ENCODE data around the gene SPG21.

SPG21 gene

GRCh38 chr15:64989416-64990167 is at the start of gene SPG21:
TSS of gene SPG21 (minus strand) at chr15:64989914. CDS start at chr15:64983569, 6,345 bp downstream.
- Histone ChIP-seq H3K27me3 (ENCODE audit: insufficient read depth, low read length) (no peaks in the 10 kb centered on the region), H3K4me1 (ENCODE audit: insufficient read depth, low read length) (peaks cover 10% of the 10 kb centered on the region), H3K36me3 (ENCODE audit: insufficient read depth, low read length) (peaks cover 8% of the 10 kb centered on the region), H2AFZ (ENCODE audit: low read depth, low read length) (peak within 1 kb of the TSS; percentile 92), H3K9me3 (ENCODE audit: low read length) (no peaks in the 10 kb centered on the region), H3K4me3 (ENCODE audit: low read length) (peak within 1 kb of the TSS; percentile 89)

DNA sequence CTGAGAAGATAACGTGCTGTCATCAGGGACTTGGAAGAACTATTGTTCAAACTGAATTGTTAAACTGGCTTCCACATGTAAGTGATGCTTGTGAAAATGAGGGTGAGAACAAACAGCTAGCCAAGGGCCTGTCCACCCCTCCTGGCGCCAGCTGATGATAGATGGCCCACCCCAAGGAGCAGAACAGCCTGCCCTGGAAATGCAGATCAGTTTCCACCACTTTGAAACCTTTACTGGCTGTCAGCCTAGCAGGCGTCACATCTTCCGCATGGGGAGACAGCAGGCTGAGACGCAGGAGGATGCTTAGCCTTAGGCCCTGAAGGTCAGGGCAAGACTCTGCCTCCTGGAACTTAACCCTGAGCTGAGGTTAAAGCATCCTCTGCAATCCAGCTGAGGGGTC is 49.1 kb upstream of the SPG21 start:
- Histone ChIP-seq H3K4me1 (ENCODE audit: insufficient read depth, low read length) (peaks cover 7% of the 10 kb centered on the region), H2AFZ (ENCODE audit: low read depth, low read length) (no peak overlapping the region), H3K4me3 (ENCODE audit: low read length) (no peak overlapping the region), H3K27me3 (ENCODE audit: insufficient read depth, low read length) (no peaks in the 10 kb centered on the region), H3K9me3 (ENCODE audit: low read length) (no peaks in the 10 kb centered on the region), H3K36me3 (ENCODE audit: insufficient read depth, low read length) (no peaks in the 10 kb centered on the region)

DNA sequence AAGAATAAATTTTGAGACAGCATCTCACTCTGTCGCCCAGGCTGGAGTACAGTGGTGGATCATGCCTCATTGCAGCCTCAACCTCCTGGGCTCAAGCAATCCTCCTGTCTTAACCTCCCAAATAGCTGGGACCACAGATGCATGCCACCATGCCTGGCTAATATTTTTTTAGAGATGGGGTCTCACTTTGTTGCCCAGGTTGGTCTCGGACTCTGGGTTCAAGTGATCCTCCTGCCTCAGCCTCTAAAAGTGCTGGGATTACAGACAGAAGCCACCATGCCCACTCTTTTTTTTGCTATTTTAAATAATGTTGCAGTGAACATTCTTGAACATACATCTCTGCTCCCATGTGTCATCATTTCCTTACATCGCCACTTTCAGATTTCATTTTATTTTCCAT is 48.7 kb upstream of the SPG21 start:
- Histone ChIP-seq H3K4me1 (ENCODE audit: insufficient read depth, low read length) (peaks cover 8% of the 10 kb centered on the region), H3K9me3 (ENCODE audit: low read length) (no peaks in the 10 kb centered on the region), H2AFZ (ENCODE audit: low read depth, low read length) (no peak overlapping the region), H3K36me3 (ENCODE audit: insufficient read depth, low read length) (no peaks in the 10 kb centered on the region), H3K27me3 (ENCODE audit: insufficient read depth, low read length) (no peaks in the 10 kb centered on the region), H3K4me3 (ENCODE audit: low read length) (no peak overlapping the region)

- Histone ChIP-seq H3K4me1 (ENCODE audit: insufficient read depth, low read length) (peaks cover 11% of the 10 kb centered on the region), H2AFZ (ENCODE audit: low read depth, low read length) (no peak overlapping the region), H3K36me3 (ENCODE audit: insufficient read depth, low read length) (no peaks in the 10 kb centered on the region), H3K9me3 (ENCODE audit: low read length) (no peaks in the 10 kb centered on the region), H3K27me3 (ENCODE audit: insufficient read depth, low read length) (no peaks in the 10 kb centered on the region), H3K4me3 (ENCODE audit: low read length) (no peak overlapping the region)
Measured at GRCh38 chr15:65037309-65037708, 47.6 kb upstream of the SPG21 start.

DNA sequence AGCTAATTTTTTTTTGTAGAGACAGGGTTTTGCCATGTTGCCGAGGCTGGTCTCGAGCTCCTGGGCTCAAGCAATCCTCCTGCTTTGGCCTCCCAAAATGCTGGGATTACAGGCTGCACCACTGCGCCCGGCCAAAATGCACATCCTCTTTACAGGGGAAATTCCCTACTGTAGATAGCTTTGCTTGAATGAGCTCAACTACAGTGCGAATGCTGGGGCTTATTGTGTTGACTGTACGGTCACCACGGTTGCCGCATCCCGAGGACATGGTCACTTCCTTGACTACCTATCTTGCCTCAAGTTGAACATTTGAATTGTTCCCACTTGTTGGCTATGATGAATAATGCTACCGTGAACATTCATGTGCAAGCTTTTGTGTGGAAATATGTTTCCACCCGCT is 45.0 kb upstream of the SPG21 start:
- H3K9me3 ChIP-seq (ENCODE audit: low read length), result no peaks in the 10 kb centered on the region
- peaks cover 11% of the 10 kb centered on the region for H3K4me1 ChIP-seq (ENCODE audit: insufficient read depth, low read length)
- H3K4me3 ChIP-seq (ENCODE audit: low read length), result no peak overlapping the region
- H3K36me3 ChIP-seq (ENCODE audit: insufficient read depth, low read length), result no peaks in the 10 kb centered on the region
- H3K27me3 ChIP-seq (ENCODE audit: insufficient read depth, low read length), result no peaks in the 10 kb centered on the region
- no peak overlapping the region for H2AFZ ChIP-seq (ENCODE audit: low read depth, low read length)

DNA sequence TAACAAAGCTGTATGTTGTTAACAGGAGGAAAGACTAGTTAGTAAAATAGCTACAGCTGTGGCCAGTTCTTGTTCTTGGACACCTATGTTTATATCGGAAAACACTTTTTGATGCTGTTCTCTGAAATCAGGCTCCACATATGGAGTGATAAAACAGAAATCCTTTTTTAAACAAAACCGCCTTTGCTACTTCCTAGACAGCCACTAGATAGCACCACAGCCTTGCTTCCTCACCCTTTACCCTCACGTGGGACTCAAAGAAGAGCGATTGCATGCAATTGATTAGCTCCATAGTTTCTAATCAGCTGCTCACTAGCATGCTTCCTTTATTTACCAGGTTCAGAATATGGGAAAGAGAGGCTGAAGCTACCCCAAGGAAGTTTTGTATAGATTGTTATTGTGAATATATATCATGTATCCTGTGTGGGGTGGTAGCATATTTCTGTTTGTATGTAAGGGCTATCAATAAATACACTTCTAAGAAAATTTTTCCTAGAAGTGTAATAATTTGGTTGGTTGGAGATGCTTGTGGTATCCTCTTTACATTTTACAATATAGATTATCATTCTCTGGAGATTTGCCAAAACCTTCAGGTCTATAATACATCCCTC is 44.0 kb upstream of the SPG21 start:
- Histone ChIP-seq H2AFZ (ENCODE audit: low read depth, low read length) (peak overlapping the region; percentile 64), H3K27me3 (ENCODE audit: insufficient read depth, low read length) (no peaks in the 10 kb centered on the region), H3K4me3 (ENCODE audit: low read length) (no peak overlapping the region), H3K4me1 (ENCODE audit: insufficient read depth, low read length) (peaks cover 8% of the 10 kb centered on the region), H3K36me3 (ENCODE audit: insufficient read depth, low read length) (no peaks in the 10 kb centered on the region), H3K9me3 (ENCODE audit: low read length) (no peaks in the 10 kb centered on the region)

GRCh38 chr15:65032801-65033537 is 43.3 kb upstream of the SPG21 start:
- H3K4me3 ChIP-seq (ENCODE audit: low read length), result no peak overlapping the region
- H3K4me1 ChIP-seq (ENCODE audit: insufficient read depth, low read length), result peaks cover 14% of the 10 kb centered on the region

GRCh38 chr15:65029736-65030208 is 40.1 kb upstream of the SPG21 start:
- H3K9me3 ChIP-seq (ENCODE audit: low read length), result no peaks in the 10 kb centered on the region
- H3K27me3 ChIP-seq (ENCODE audit: insufficient read depth, low read length), result no peaks in the 10 kb centered on the region
- H3K4me3 ChIP-seq (ENCODE audit: low read length), result peak overlapping the region; percentile 95
- peaks cover 14% of the 10 kb centered on the region for H3K4me1 ChIP-seq (ENCODE audit: insufficient read depth, low read length)
- no peak overlapping the region for H2AFZ ChIP-seq (ENCODE audit: low read depth, low read length)
- H3K36me3 ChIP-seq (ENCODE audit: insufficient read depth, low read length), result peaks cover 20% of the 10 kb centered on the region

More at GRCh38 chr15:65032801-65033537, 43.3 kb upstream of the SPG21 start:
- Histone ChIP-seq H3K27me3 (ENCODE audit: insufficient read depth, low read length) (no peaks in the 10 kb centered on the region), H3K36me3 (ENCODE audit: insufficient read depth, low read length) (no peaks in the 10 kb centered on the region), H2AFZ (ENCODE audit: low read depth, low read length) (no peak overlapping the region), H3K9me3 (ENCODE audit: low read length) (no peaks in the 10 kb centered on the region)

GRCh38 chr15:65028921-65029735 is 39.4 kb upstream of the SPG21 start, which contains the start of gene MTFMT:
TSS of gene MTFMT (minus strand) at chr15:65029639. CDS start at chr15:65029613, 26 bp downstream.
- H3K4me3 ChIP-seq (ENCODE audit: low read length), result peak within 1 kb of the TSS; percentile 95
- H3K36me3 ChIP-seq (ENCODE audit: insufficient read depth, low read length), result peaks cover 21% of the 10 kb centered on the region
- H3K9me3 ChIP-seq (ENCODE audit: low read length), result no peaks in the 10 kb centered on the region
- H2AFZ ChIP-seq (ENCODE audit: low read depth, low read length), result peak within 1 kb of the TSS; percentile 64
- peaks cover 14% of the 10 kb centered on the region for H3K4me1 ChIP-seq (ENCODE audit: insufficient read depth, low read length)
- H3K27me3 ChIP-seq (ENCODE audit: insufficient read depth, low read length), result no peaks in the 10 kb centered on the region

- Histone ChIP-seq H3K4me1 (ENCODE audit: insufficient read depth, low read length) (peaks cover 12% of the 10 kb centered on the region), H3K4me3 (ENCODE audit: low read length) (peak overlapping the region; percentile 95), H3K9me3 (ENCODE audit: low read length) (no peaks in the 10 kb centered on the region), H2AFZ (ENCODE audit: low read depth, low read length) (no peak overlapping the region), H3K36me3 (ENCODE audit: insufficient read depth, low read length) (peaks cover 25% of the 10 kb centered on the region), H3K27me3 (ENCODE audit: insufficient read depth, low read length) (no peaks in the 10 kb centered on the region)
Measured at GRCh38 chr15:65028338-65028737, 38.6 kb upstream of the SPG21 start.

- Histone ChIP-seq H3K27me3 (ENCODE audit: insufficient read depth, low read length) (no peaks in the 10 kb centered on the region), H2AFZ (ENCODE audit: low read depth, low read length) (no peak overlapping the region), H3K36me3 (ENCODE audit: insufficient read depth, low read length) (peaks cover 25% of the 10 kb centered on the region), H3K4me3 (ENCODE audit: low read length) (no peak overlapping the region), H3K4me1 (ENCODE audit: insufficient read depth, low read length) (peaks cover 10% of the 10 kb centered on the region), H3K9me3 (ENCODE audit: low read length) (no peaks in the 10 kb centered on the region)
Measured at GRCh38 chr15:65027593-65027992, 37.9 kb upstream of the SPG21 start.

DNA sequence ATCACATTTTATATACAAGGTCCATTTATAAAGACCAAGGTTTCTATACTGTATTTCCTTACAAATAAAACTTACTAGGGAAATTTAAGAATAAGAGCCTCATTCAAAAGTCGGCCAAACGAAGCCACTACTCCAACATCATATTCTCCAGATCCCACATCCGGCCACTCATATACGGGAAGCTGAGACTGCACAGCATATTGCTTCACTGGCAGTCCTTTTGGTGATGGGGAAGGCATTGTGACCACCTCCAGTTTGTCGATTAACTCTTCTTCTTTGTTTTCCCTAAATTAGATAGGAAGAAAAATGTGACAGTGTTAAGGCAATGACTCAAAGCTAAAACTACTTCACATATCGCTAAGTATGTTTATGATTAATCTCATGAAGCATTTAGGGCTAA is 37.0 kb upstream of the SPG21 start:
- H3K4me1 ChIP-seq (ENCODE audit: insufficient read depth, low read length), result peaks cover 10% of the 10 kb centered on the region
- no peaks in the 10 kb centered on the region for H3K27me3 ChIP-seq (ENCODE audit: insufficient read depth, low read length)
- H3K9me3 ChIP-seq (ENCODE audit: low read length), result no peaks in the 10 kb centered on the region
- peaks cover 27% of the 10 kb centered on the region for H3K36me3 ChIP-seq (ENCODE audit: insufficient read depth, low read length)
- no peak overlapping the region for H3K4me3 ChIP-seq (ENCODE audit: low read length)
- no peak overlapping the region for H2AFZ ChIP-seq (ENCODE audit: low read depth, low read length)
